C4-2B (cell line): ENCODE measurements around the gene ZNF423.

Source experiments
- ZFX ChIP-seq: fragments of 450-650 bp; IDR thresholded peaks from 2 replicates; pipeline ENCODE4 v1.6.1; 2017
- TF ChIP-seq, protein P1 (sequence below): fragments of 450-650 bp; conservative IDR thresholded peaks from 2 replicates; pipeline ENCODE4 v1.5.1; 2017; ENCODE audit warnings: mild to moderate bottlenecking

- TF ChIP-seq, protein P1, sequence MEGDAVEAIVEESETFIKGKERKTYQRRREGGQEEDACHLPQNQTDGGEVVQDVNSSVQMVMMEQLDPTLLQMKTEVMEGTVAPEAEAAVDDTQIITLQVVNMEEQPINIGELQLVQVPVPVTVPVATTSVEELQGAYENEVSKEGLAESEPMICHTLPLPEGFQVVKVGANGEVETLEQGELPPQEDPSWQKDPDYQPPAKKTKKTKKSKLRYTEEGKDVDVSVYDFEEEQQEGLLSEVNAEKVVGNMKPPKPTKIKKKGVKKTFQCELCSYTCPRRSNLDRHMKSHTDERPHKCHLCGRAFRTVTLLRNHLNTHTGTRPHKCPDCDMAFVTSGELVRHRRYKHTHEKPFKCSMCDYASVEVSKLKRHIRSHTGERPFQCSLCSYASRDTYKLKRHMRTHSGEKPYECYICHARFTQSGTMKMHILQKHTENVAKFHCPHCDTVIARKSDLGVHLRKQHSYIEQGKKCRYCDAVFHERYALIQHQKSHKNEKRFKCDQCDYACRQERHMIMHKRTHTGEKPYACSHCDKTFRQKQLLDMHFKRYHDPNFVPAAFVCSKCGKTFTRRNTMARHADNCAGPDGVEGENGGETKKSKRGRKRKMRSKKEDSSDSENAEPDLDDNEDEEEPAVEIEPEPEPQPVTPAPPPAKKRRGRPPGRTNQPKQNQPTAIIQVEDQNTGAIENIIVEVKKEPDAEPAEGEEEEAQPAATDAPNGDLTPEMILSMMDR, result no peak
- TF ChIP-seq ZFX, result no peak
Measured at GRCh38 chr16:49647673-49648072, 208.2 kb downstream of the ZNF423 start.
